Endodermal cell (in vitro differentiated cells): ENCODE data around the gene NPAS3. TPM values are rescaled to one million over a fixed set of nuclear protein-coding genes. Genes with fewer than 3 reads are reported as not detected.

Experiments
- DNase-seq: peaks from one replicate; pipeline ENCODE4 v3.0.0-alpha.2; 2017
- H3K27ac ChIP-seq: 2 replicates; pipeline ENCODE4 v1.5.1; 2013; ENCODE audit warnings: mild to moderate bottlenecking, low read depth, low read length, moderate library complexity
- H3K27me3 ChIP-seq: 2 replicates; pipeline ENCODE4 v1.6.1; 2013; ENCODE audit warnings: mild to moderate bottlenecking, low read length, moderate library complexity; ENCODE audit not compliant: insufficient read depth, control insufficient read depth, poor library complexity, severe bottlenecking
- H3K36me3 ChIP-seq: 2 replicates; pipeline ENCODE4 v1.7.0; 2013; ENCODE audit warnings: mild to moderate bottlenecking, low read length, moderate library complexity; ENCODE audit not compliant: control insufficient read depth, insufficient read depth
- H3K4me1 ChIP-seq: one replicate; pipeline ENCODE4 v1.7.0; 2013; ENCODE audit warnings: low read length; ENCODE audit not compliant: control insufficient read depth, insufficient read depth
- H3K4me3 ChIP-seq: 2 replicates; pipeline ENCODE4 v1.5.1; 2013; ENCODE audit warnings: mild to moderate bottlenecking, low read length, moderate library complexity
- H3K9ac ChIP-seq: 2 replicates; pipeline ENCODE4 v1.6.1; 2013; ENCODE audit warnings: mild to moderate bottlenecking, low read length, moderate library complexity; ENCODE audit not compliant: poor library complexity, severe bottlenecking; ENCODE audit errors: extremely low read depth
- H3K9me3 ChIP-seq: 2 replicates; pipeline ENCODE4 v1.6.1; 2013; ENCODE audit warnings: mild to moderate bottlenecking, low read length, moderate library complexity; ENCODE audit not compliant: control insufficient read depth
- H3K27ac Mint-ChIP-seq: 2 replicates; pipeline ENCODE4 v1.8.0; 2020; ENCODE audit warnings: mixed read lengths
- H3K27me3 Mint-ChIP-seq: 2 replicates; pipeline ENCODE4 v1.8.0; 2021; ENCODE audit warnings: mild to moderate bottlenecking, mixed read lengths; ENCODE audit not compliant: insufficient read depth
- H3K36me3 Mint-ChIP-seq: 2 replicates; pipeline ENCODE4 v1.8.0; 2020; ENCODE audit warnings: low read depth, mixed read lengths
- H3K4me1 Mint-ChIP-seq: 2 replicates; pipeline ENCODE4 v1.8.0; 2020; ENCODE audit warnings: mixed read lengths
- H3K4me3 Mint-ChIP-seq: 2 replicates; pipeline ENCODE4 v1.8.0; 2020; ENCODE audit warnings: mild to moderate bottlenecking, moderate library complexity, mixed read lengths
- H3K9me3 Mint-ChIP-seq: 2 replicates; pipeline ENCODE4 v1.8.0; 2020; ENCODE audit warnings: mild to moderate bottlenecking, mixed read lengths
- CTCF ChIP-seq: fragments of 200-600 bp; sonication (generic); conservative IDR thresholded peaks from 2 replicates; pipeline ENCODE4 v1.5.0; 2021; ENCODE audit warnings: antibody characterized with exemption, mild to moderate bottlenecking
- WGBS, 2 experiments: methylation state at CpG; one replicate each; pipeline versions ENCODE4 v1.1.5 to v1.1.7; 2013; ENCODE audit warnings: missing lambda C conversion rate in 2 of 2, mixed read lengths in 1 of 2; ENCODE audit not compliant: insufficient coverage in 1 of 2, insufficient read length in 1 of 2; 5-methylcytosine and 5-hydroxymethylcytosine counted together
- total RNA-seq, 2 donors: library from RNA; stranded (reverse); fragmentation: NEBNext Ultra II Directional in 1 of 2; extraction: Animal tissue kit (Norgen Biotek cat#: 25700) in 1 of 2; gene quantifications; 2 replicates in 1 of 2; 3 replicates in 1 of 2; pipeline ENCODE4 v1.2.1, GENCODE V29; 2021

NPAS3 gene
- total RNA-seq, 2 donors from 2014 or later = 1.4 to 1.6 TPM

- no peak for TF ChIP-seq CTCF
- H3K27me3 Mint-ChIP-seq = no peaks in the 10 kb centered on the region
- H3K4me3 Mint-ChIP-seq = no peak overlapping the region
- no peak for DNase-seq
- H3K36me3 Mint-ChIP-seq = no peaks in the 10 kb centered on the region
- H3K9me3 Mint-ChIP-seq = no peaks in the 10 kb centered on the region
- Histone ChIP-seq H3K27me3 (no peaks in the 10 kb centered on the region), H3K36me3 (no peaks in the 10 kb centered on the region), H3K27ac (no peak overlapping the region), H3K9ac (no peak overlapping the region), H3K4me1 (no peaks in the 10 kb centered on the region), H3K4me3 (no peak overlapping the region), H3K9me3 (no peaks in the 10 kb centered on the region)
- H3K27ac Mint-ChIP-seq = no peak overlapping the region
- peaks cover 19% of the 10 kb centered on the region for H3K4me1 Mint-ChIP-seq
- WGBS, 2 experiments = 63 to 77% methylated on average over 3 to 5 of the region's 5 CpGs
These were observed 773.1 kb downstream of the NPAS3 start for GRCh38 chr14:33711811-33712216.

GRCh38 chr14:33714527-33715226, 776.0 kb downstream of the NPAS3 start:
- DNase-seq = no peak
- 83 to 89% methylated on average over 1 of the region's 1 CpG for WGBS, 2 experiments
- H3K9me3 Mint-ChIP-seq = no peaks in the 10 kb centered on the region
- no peaks in the 10 kb centered on the region for H3K4me1 ChIP-seq
- H3K36me3 ChIP-seq = no peaks in the 10 kb centered on the region
- H3K27ac ChIP-seq = no peak overlapping the region
- H3K9ac ChIP-seq = no peak overlapping the region
- H3K4me3 Mint-ChIP-seq = no peak overlapping the region
- TF ChIP-seq CTCF = no peak
- H3K9me3 ChIP-seq = no peaks in the 10 kb centered on the region
- H3K4me3 ChIP-seq = no peak overlapping the region
- no peaks in the 10 kb centered on the region for H3K36me3 Mint-ChIP-seq
- peaks cover 10% of the 10 kb centered on the region for H3K4me1 Mint-ChIP-seq
- no peak overlapping the region for H3K27ac Mint-ChIP-seq
- no peaks in the 10 kb centered on the region for H3K27me3 ChIP-seq
- no peaks in the 10 kb centered on the region for H3K27me3 Mint-ChIP-seq

GRCh38 chr14:33715227-33715528, 776.5 kb downstream of the NPAS3 start:
- Mint-ChIP-seq H3K9me3 (no peaks in the 10 kb centered on the region), H3K27me3 (no peaks in the 10 kb centered on the region), H3K27ac (no peak overlapping the region), H3K36me3 (no peaks in the 10 kb centered on the region), H3K4me1 (peaks cover 7% of the 10 kb centered on the region), H3K4me3 (no peak overlapping the region)
- Histone ChIP-seq H3K9me3 (no peaks in the 10 kb centered on the region), H3K4me1 (no peaks in the 10 kb centered on the region), H3K4me3 (no peak overlapping the region), H3K27ac (no peak overlapping the region), H3K27me3 (no peaks in the 10 kb centered on the region), H3K36me3 (no peaks in the 10 kb centered on the region), H3K9ac (no peak overlapping the region)
- no peak for TF ChIP-seq CTCF
- WGBS, 2 experiments = 80 to 81% methylated on average over 1 of the region's 1 CpG
- no peak for DNase-seq
